Measurements from ENCODE around the gene ARMH3. TPM values are rescaled to one million over a fixed set of nuclear protein-coding genes. Genes with fewer than 3 reads are reported as not detected.

The ARMH3 gene
- total and polyA plus RNA-seq, 10 donors = 11.6 to 37.4 (median 21.6) TPM

GRCh38 chr10:101956898-101957297 is 99.1 kb downstream of the ARMH3 start:
- H3K27ac ChIP-seq = no peak overlapping the region
- no peaks in the 10 kb centered on the region for H3K27me3 ChIP-seq (replicated peaks in 1 of 7)
- no peaks in the 10 kb centered on the region for H3K9me3 ChIP-seq
- WGBS, 5 donors = 90 to 100% (median 97%) methylated on average over 1 of the region's 1 CpG
- intact Hi-C loops (cut with DNase I; ENCODE audit: low total_unique reads) = no loop called here
- H3K4me3 ChIP-seq = no peak overlapping the region
- TF ChIP-seq CTCF (IDR thresholded peaks at IDR 0.05 in 8 of 11, conservative IDR thresholded peaks at IDR 0.05 in 3 of 11) = no peak
- TF ChIP-seq POLR2A (IDR thresholded peaks at IDR 0.05) = no peak
- TF ChIP-seq POLR2AphosphoS5 (IDR thresholded peaks at IDR 0.05) = no peak
- H3K36me3 ChIP-seq = peaks cover 0 to 84% (median 39%) of the 10 kb centered on the region in 6 donors
- peaks cover 0 to 14% (median 8%) of the 10 kb centered on the region in 6 donors for H3K4me1 ChIP-seq
- DNase-seq = no peak

- Histone ChIP-seq H3K36me3 (peaks cover 0 to 90% (median 39%) of the 10 kb centered on the region in 6 donors), H3K9me3 (peaks cover 0 to 5% (median 1%) of the 10 kb centered on the region in 8 donors), H3K4me1 (peaks cover 0 to 7% (median 4%) of the 10 kb centered on the region in 6 donors), H3K4me3 (no peak overlapping the region), H3K27me3 (replicated peaks in 1 of 7) (no peaks in the 10 kb centered on the region), H3K27ac (no peak overlapping the region)
- intact Hi-C loops (cut with DNase I; ENCODE audit: low total_unique reads) = no loop called here
- TF ChIP-seq POLR2A (IDR thresholded peaks at IDR 0.05) (no peak), CTCF (IDR thresholded peaks at IDR 0.05 in 8 of 11, conservative IDR thresholded peaks at IDR 0.05 in 3 of 11) (no peak), POLR2AphosphoS5 (IDR thresholded peaks at IDR 0.05) (no peak)
- 94 to 100% (median 98%) methylated on average over 1 of the region's 1 CpG for WGBS, 5 donors
- DNase-seq = no peak
Measured at GRCh38 chr10:101956117-101956516, 99.9 kb downstream of the ARMH3 start.

GRCh38 chr10:101952191-101952590 is 103.8 kb downstream of the ARMH3 start:
- Histone ChIP-seq H3K36me3 (peaks cover 0 to 98% (median 48%) of the 10 kb centered on the region in 6 donors), H3K4me1 (peaks cover 0 to 4% (median 0%) of the 10 kb centered on the region in 6 donors), H3K27me3 (replicated peaks in 1 of 7) (no peaks in the 10 kb centered on the region), H3K4me3 (no peak overlapping the region), H3K9me3 (peaks cover 0 to 39% (median 26%) of the 10 kb centered on the region in 8 donors), H3K27ac (no peak overlapping the region)
- intact Hi-C loops (cut with DNase I; ENCODE audit: low total_unique reads) = no loop called here
- DNase-seq = no peak
- WGBS, 5 donors = 85 to 93% (median 90%) methylated on average over 2 of the region's 2 CpGs
- TF ChIP-seq POLR2A (IDR thresholded peaks at IDR 0.05) (no peak), CTCF (IDR thresholded peaks at IDR 0.05 in 8 of 11, conservative IDR thresholded peaks at IDR 0.05 in 3 of 11) (no peak), POLR2AphosphoS5 (IDR thresholded peaks at IDR 0.05) (no peak)

GRCh38 chr10:101950213-101950612 is 105.8 kb downstream of the ARMH3 start:
- Histone ChIP-seq H3K9me3 (peaks cover 0 to 43% (median 29%) of the 10 kb centered on the region in 8 donors), H3K4me1 (peaks cover 0 to 4% (median 0%) of the 10 kb centered on the region in 6 donors), H3K36me3 (peaks cover 0 to 92% (median 32%) of the 10 kb centered on the region in 6 donors), H3K4me3 (no peak overlapping the region), H3K27ac (no peak overlapping the region), H3K27me3 (replicated peaks in 1 of 7) (no peaks in the 10 kb centered on the region)
- DNase-seq = no peak
- TF ChIP-seq CTCF (IDR thresholded peaks at IDR 0.05 in 8 of 11, conservative IDR thresholded peaks at IDR 0.05 in 3 of 11) = no peak
- no peak for TF ChIP-seq POLR2A (IDR thresholded peaks at IDR 0.05)
- no peak for TF ChIP-seq POLR2AphosphoS5 (IDR thresholded peaks at IDR 0.05)
- intact Hi-C loops (cut with DNase I; ENCODE audit: low total_unique reads) = no loop called here
